GM12878 (cell line): ENCODE measurements around the gene GRK6. TPM values are rescaled to one million over a fixed set of nuclear protein-coding genes. Genes with fewer than 3 reads are reported as not detected.
A peak's percentile ranks its signal among the peaks of the same experiment; 100 is the strongest.

Experiments
- ASH2L ChIP-seq: fragments of 300-600, 200-600 bp; sonication (generic); IDR thresholded peaks from 2 replicates; pipeline ENCODE4 v1.6.1; 2017; ENCODE audit warnings: low read depth, mild to moderate bottlenecking, borderline replicate concordance
- CBX3 ChIP-seq: fragments of 200-600 bp; sonication (generic); IDR thresholded peaks from 2 replicates; pipeline ENCODE4 v1.6.1; 2016; ENCODE audit warnings: low read depth, borderline replicate concordance
- CHD1 ChIP-seq: IDR thresholded peaks from 2 replicates; pipeline ENCODE4 v1.6.1; 2012; ENCODE audit warnings: low read depth, low read length, improper control_type of control experiment
- CREB1 ChIP-seq: IDR thresholded peaks from 2 replicates; pipeline ENCODE4 v1.6.1; 2012; ENCODE audit warnings: low read depth, mild to moderate bottlenecking, inconsistent platforms
- HCFC1 ChIP-seq: fragments of 150-350 bp; IDR thresholded peaks from 2 replicates; pipeline ENCODE4 v1.6.1; 2014; ENCODE audit warnings: low read length
- MLLT1 ChIP-seq: fragments of 450-650 bp; IDR thresholded peaks from 2 replicates; pipeline ENCODE4 v1.6.1; 2016; ENCODE audit warnings: mild to moderate bottlenecking
- MTA2 ChIP-seq: fragments of 450-650 bp; IDR thresholded peaks from 2 replicates; pipeline ENCODE4 v1.6.1; 2016; ENCODE audit warnings: low read depth, mild to moderate bottlenecking, moderate library complexity
- RELB ChIP-seq: fragments of 450-650 bp; IDR thresholded peaks from 2 replicates; pipeline ENCODE4 v1.6.1; 2017; ENCODE audit warnings: low read depth, mild to moderate bottlenecking, moderate library complexity
- SMAD5 ChIP-seq: IDR thresholded peaks from 2 replicates; pipeline ENCODE4 v1.6.1; 2016; ENCODE audit warnings: antibody characterized with exemption, low read depth
- TCF12 ChIP-seq: IDR thresholded peaks from 2 replicates; pipeline ENCODE4 v1.6.1; 2011; ENCODE audit warnings: low read depth, mild to moderate bottlenecking, low read length
- ZBTB11 ChIP-seq: fragments of 450-650 bp; formaldehyde crosslinking; IDR thresholded peaks from 2 replicates; pipeline ENCODE4 v1.5.0; 2022; ENCODE audit warnings: mild to moderate bottlenecking, missing genetic modification characterization
- ZNF217 ChIP-seq: fragments of 450-650 bp; IDR thresholded peaks from 2 replicates; pipeline ENCODE4 v1.6.1; 2017; ENCODE audit warnings: antibody characterized with exemption, mild to moderate bottlenecking
- ZNF687 ChIP-seq: fragments of 450-650 bp; IDR thresholded peaks from 2 replicates; pipeline ENCODE4 v1.6.1; 2017; ENCODE audit warnings: mild to moderate bottlenecking, moderate library complexity
- polyA plus RNA-seq, 11 experiments: library from polyadenylated mRNA; depleted of rRNA in 4 of 11; unstranded in 6 of 11; stranded (reverse) in 5 of 11; fragments of >200 nt; fragmentation: Nextera tagmentation in 4 of 11; fragmentation: Illumina TruSeq in 1 of 11; extraction: Ambion mirVana in 4 of 11; extraction: Trizol in 1 of 11; gene quantifications; 1 replicate in 1 of 11; 2 replicates in 10 of 11; pipeline versions ENCODE4 v1.2.1 to v1.2.3, GENCODE V29; 2011 to 2016; ENCODE audit warnings: inconsistent platforms in 2 of 11, missing spikeins in 2 of 11, low read depth in 1 of 11
- total RNA-seq, 4 experiments: library from RNA; depleted of rRNA in 3 of 4; stranded (reverse); fragments of >200 nt in 3 of 4; fragmentation: Illumina TruSeq in 1 of 4; extraction: Trizol in 1 of 4; gene quantifications; 2 replicates each; pipeline versions ENCODE4 v1.2.1 to v1.2.3, GENCODE V29; 2013 to 2021
- TF ChIP-seq, protein P1 (sequence below): fragments of 450-650 bp; IDR thresholded peaks from 2 replicates; pipeline ENCODE4 v1.6.1; 2016; ENCODE audit warnings: mild to moderate bottlenecking, moderate library complexity, borderline replicate concordance

The GRK6 gene
- total and polyA plus RNA-seq, 10 of the 15 experiments (the other 5 are each of a cell fraction or from before 2014, with no cell fraction given): 0.79 to 124 (median 41.6) TPM

DNA sequence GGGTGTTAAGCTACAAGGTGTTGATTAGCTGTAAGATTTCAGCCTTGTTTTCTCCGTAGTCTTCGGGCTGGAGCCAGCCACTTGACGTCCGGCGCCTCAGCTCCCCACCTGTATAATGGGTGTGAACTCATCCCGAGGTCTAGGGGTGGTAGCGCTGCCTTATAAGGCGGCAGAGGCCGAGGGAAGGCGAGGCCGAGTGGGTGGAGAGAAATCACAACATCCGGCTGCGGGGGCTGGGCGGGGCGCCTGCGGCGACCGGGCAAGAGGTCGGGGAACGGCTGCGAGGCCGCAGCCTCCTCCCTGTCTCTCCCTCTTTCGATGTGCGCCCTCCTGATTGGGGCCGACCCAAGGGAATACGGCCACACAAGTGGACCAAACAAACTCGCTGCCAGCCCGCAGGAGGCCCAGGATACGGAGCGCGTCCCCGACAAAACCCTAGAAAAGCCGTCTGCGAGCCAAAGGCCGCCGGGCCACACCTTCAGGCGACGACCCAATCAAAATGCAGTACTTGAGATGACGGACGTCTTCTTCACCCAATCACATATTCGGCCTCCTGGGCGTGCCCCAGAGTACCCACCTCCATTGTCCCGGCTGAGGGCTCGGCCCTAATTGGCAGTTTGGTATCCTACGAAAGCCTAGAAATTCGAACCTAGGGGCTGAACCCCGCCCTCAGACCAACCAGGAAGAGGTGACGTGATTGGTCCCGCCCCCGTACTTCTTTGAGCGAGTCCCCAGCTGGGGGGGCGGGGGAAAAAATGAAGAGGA lies 493 bp upstream of the GRK6 start (continued):
- peak; percentile 94 for TF ChIP-seq ZNF687
- TF ChIP-seq CHD1: no peak
- TF ChIP-seq SMAD5: peak; percentile 76; the same call in 1 of the 2 replicates
- TF ChIP-seq TCF12: no peak
- TF ChIP-seq CBX3: no peak
- TF ChIP-seq ASH2L: no peak
- no peak for TF ChIP-seq CREB1
- no peak for TF ChIP-seq MTA2
- peak; percentile 9; the same call in 1 of the 2 replicates for TF ChIP-seq HCFC1
- TF ChIP-seq RELB: peak; percentile 73; the same call in 1 of the 2 replicates
- TF ChIP-seq ZBTB11 (CRISPR knock-in tag): no peak
- TF ChIP-seq MLLT1: 0 out of 2 replicates have a peak, but pooled peaks have one; percentile 52
- TF ChIP-seq, protein P1, sequence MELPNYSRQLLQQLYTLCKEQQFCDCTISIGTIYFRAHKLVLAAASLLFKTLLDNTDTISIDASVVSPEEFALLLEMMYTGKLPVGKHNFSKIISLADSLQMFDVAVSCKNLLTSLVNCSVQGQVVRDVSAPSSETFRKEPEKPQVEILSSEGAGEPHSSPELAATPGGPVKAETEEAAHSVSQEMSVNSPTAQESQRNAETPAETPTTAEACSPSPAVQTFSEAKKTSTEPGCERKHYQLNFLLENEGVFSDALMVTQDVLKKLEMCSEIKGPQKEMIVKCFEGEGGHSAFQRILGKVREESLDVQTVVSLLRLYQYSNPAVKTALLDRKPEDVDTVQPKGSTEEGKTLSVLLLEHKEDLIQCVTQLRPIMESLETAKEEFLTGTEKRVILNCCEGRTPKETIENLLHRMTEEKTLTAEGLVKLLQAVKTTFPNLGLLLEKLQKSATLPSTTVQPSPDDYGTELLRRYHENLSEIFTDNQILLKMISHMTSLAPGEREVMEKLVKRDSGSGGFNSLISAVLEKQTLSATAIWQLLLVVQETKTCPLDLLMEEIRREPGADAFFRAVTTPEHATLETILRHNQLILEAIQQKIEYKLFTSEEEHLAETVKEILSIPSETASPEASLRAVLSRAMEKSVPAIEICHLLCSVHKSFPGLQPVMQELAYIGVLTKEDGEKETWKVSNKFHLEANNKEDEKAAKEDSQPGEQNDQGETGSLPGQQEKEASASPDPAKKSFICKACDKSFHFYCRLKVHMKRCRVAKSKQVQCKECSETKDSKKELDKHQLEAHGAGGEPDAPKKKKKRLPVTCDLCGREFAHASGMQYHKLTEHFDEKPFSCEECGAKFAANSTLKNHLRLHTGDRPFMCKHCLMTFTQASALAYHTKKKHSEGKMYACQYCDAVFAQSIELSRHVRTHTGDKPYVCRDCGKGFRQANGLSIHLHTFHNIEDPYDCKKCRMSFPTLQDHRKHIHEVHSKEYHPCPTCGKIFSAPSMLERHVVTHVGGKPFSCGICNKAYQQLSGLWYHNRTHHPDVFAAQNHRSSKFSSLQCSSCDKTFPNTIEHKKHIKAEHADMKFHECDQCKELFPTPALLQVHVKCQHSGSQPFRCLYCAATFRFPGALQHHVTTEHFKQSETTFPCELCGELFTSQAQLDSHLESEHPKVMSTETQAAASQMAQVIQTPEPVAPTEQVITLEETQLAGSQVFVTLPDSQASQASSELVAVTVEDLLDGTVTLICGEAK: peak; percentile 65; the same call in 1 of the 2 replicates
- peak; percentile 94 for TF ChIP-seq ZNF217
